A673 (cell line): ENCODE data around the gene SLC22A23. TPM values are rescaled to one million over a fixed set of nuclear protein-coding genes. Genes with fewer than 3 reads are reported as not detected.

Experiments
- BruUV-seq: library from RNA; stranded (reverse); fragments of 400-500 nt; replicated peaks from 2 replicates; lab custom pipeline; 2021; lab: Mats Ljungman, UMichigan
- CTCF ChIA-PET: fragments of 300-600 bp; sonication (Branson Sonifier 250); formaldehyde crosslinking; loops from one replicate; lab custom pipeline; 2022; ENCODE audit warnings: antibody characterized with exemption; lab: Charles Lee
- POLR2A ChIA-PET: fragments of 300-600 bp; sonication (Branson Sonifier 250); formaldehyde crosslinking; loops from one replicate; lab custom pipeline; 2022; ENCODE audit warnings: antibody characterized with exemption; ENCODE audit not compliant: low non-redundant PET; lab: Charles Lee
- DNase-seq: peaks from one replicate; pipeline ENCODE4 v3.0.0-alpha.2; 2015; ENCODE audit warnings: low spot score
- H3K27ac ChIP-seq: fragments of 200-600 bp; sonication (generic); 2 replicates; pipeline ENCODE4 v1.5.1; 2016; ENCODE audit warnings: mixed run types, low read depth, mild to moderate bottlenecking, mixed read lengths, antibody characterized with exemption, low read length; ENCODE audit not compliant: poor library complexity, severe bottlenecking
- H3K27me3 ChIP-seq: fragments of 200-600 bp; sonication (generic); replicated peaks from 2 replicates; pipeline ENCODE4 v1.6.1; 2017; ENCODE audit warnings: mixed run types, low read depth, mild to moderate bottlenecking, mixed read lengths, antibody characterized with exemption, low read length; ENCODE audit not compliant: insufficient read depth, poor library complexity
- H3K36me3 ChIP-seq: fragments of 200-600 bp; sonication (generic); 2 replicates; pipeline ENCODE4 v1.6.1; 2016; ENCODE audit warnings: mixed run types, mild to moderate bottlenecking, mixed read lengths, antibody characterized with exemption, low read length; ENCODE audit not compliant: insufficient read depth, poor library complexity, severe bottlenecking
- H3K4me1 ChIP-seq: fragments of 200-600 bp; sonication (generic); 2 replicates; pipeline ENCODE4 v1.6.1; 2017; ENCODE audit warnings: mixed run types, mild to moderate bottlenecking, mixed read lengths, antibody characterized with exemption, low read length; ENCODE audit not compliant: insufficient read depth, poor library complexity, severe bottlenecking
- H3K4me3 ChIP-seq: fragments of 200-600 bp; sonication (generic); 2 replicates; pipeline ENCODE4 v1.5.1; 2016; ENCODE audit warnings: low read depth, mixed run types, mild to moderate bottlenecking, mixed read lengths, low read length; ENCODE audit not compliant: poor library complexity, severe bottlenecking
- H3K9me3 ChIP-seq: fragments of 200-600 bp; sonication (generic); 2 replicates; pipeline ENCODE4 v1.6.1; 2016; ENCODE audit warnings: mixed run types, low read depth, mild to moderate bottlenecking, mixed read lengths, antibody characterized with exemption, low read length; ENCODE audit not compliant: poor library complexity, severe bottlenecking
- EZH2 ChIP-seq: fragments of 200-600 bp; sonication (generic); IDR thresholded peaks from 2 replicates; pipeline ENCODE4 v1.6.1; 2017; ENCODE audit warnings: borderline replicate concordance, low read depth, mild to moderate bottlenecking, mixed read lengths, antibody characterized with exemption, low read length; ENCODE audit not compliant: poor library complexity, severe bottlenecking
- intact Hi-C: fragments of 100-400 bp; cut with micrococcal nuclease; formaldehyde crosslinking; loops from one replicate; pipeline ENCODE4 v1.10.0; 2022; ENCODE audit not compliant: unreplicated experiment
- total RNA-seq: library from RNA; stranded (reverse); gene quantifications from 2 replicates; pipeline ENCODE4 v1.2.3, GENCODE V29; 2021
- TF ChIP-seq, protein P1 (sequence below): fragments of 300-800, 200-600 bp; sonication (generic); conservative IDR thresholded peaks from 2 replicates; pipeline ENCODE4 v1.5.1; 2017; ENCODE audit warnings: low read depth, mild to moderate bottlenecking, antibody characterized with exemption, low read length, moderate library complexity, mixed read lengths

Gene SLC22A23
- total RNA-seq, 1 experiment from 2014 or later: 6.2 TPM

DNA sequence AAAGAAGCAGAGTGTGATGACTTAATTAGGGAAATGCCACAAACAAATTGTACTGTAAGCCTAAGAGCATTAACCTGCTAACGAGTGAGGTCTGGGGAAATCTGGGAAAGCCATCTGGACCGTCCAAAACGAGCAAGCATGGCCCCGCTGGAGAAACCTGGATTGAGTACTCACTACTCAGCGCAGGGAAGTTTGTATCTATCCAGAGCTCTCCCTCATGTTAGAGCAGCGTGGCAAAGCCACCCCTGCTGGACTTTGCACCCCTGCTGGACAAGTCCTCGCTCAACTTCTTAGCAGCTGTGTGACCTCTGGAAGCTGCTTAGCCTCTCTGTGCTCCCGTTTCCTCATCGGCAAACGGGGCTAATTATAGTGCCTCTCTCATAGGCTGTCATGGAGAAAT is 160.8 kb downstream of the SLC22A23 start:
- H3K4me3 ChIP-seq: no peak overlapping the region
- TF ChIP-seq EZH2: no peak
- TF ChIP-seq, protein P1, sequence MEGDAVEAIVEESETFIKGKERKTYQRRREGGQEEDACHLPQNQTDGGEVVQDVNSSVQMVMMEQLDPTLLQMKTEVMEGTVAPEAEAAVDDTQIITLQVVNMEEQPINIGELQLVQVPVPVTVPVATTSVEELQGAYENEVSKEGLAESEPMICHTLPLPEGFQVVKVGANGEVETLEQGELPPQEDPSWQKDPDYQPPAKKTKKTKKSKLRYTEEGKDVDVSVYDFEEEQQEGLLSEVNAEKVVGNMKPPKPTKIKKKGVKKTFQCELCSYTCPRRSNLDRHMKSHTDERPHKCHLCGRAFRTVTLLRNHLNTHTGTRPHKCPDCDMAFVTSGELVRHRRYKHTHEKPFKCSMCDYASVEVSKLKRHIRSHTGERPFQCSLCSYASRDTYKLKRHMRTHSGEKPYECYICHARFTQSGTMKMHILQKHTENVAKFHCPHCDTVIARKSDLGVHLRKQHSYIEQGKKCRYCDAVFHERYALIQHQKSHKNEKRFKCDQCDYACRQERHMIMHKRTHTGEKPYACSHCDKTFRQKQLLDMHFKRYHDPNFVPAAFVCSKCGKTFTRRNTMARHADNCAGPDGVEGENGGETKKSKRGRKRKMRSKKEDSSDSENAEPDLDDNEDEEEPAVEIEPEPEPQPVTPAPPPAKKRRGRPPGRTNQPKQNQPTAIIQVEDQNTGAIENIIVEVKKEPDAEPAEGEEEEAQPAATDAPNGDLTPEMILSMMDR: no peak
- CTCF ChIA-PET: no interaction called here
- no TSS peak for BruUV-seq
- DNase-seq: no peak
- no peaks in the 10 kb centered on the region for H3K9me3 ChIP-seq
- no peaks in the 10 kb centered on the region for H3K27me3 ChIP-seq
- no peaks in the 10 kb centered on the region for H3K4me1 ChIP-seq
- no peaks in the 10 kb centered on the region for H3K36me3 ChIP-seq
- POLR2A ChIA-PET: no interaction called here
- H3K27ac ChIP-seq: no peak overlapping the region
- intact Hi-C loops: no loop called here

- POLR2A ChIA-PET: no interaction called here
- H3K4me1 ChIP-seq: no peaks in the 10 kb centered on the region
- intact Hi-C loops: no loop called here
Observed at GRCh38 chr6:3294921-3295871, 161.7 kb downstream of the SLC22A23 start.

GRCh38 chr6:3294396-3294795 is 162.5 kb downstream of the SLC22A23 start:
- no peaks in the 10 kb centered on the region for H3K36me3 ChIP-seq
- no peak overlapping the region for H3K4me3 ChIP-seq
- no peaks in the 10 kb centered on the region for H3K4me1 ChIP-seq
- intact Hi-C loops: no loop called here
- POLR2A ChIA-PET: no interaction called here
- DNase-seq: no peak
- CTCF ChIA-PET: no interaction called here
- H3K27me3 ChIP-seq: no peaks in the 10 kb centered on the region
- H3K27ac ChIP-seq: no peak overlapping the region
- no TSS peak for BruUV-seq
- TF ChIP-seq EZH2: no peak
- TF ChIP-seq, protein P1: no peak
- no peaks in the 10 kb centered on the region for H3K9me3 ChIP-seq

More at GRCh38 chr6:3294921-3295871, 161.7 kb downstream of the SLC22A23 start:
- Histone ChIP-seq H3K27me3 (no peaks in the 10 kb centered on the region), H3K36me3 (no peaks in the 10 kb centered on the region), H3K4me3 (no peak overlapping the region), H3K9me3 (no peaks in the 10 kb centered on the region), H3K27ac (no peak overlapping the region)
- BruUV-seq: no TSS peak
- DNase-seq: no peak
- TF ChIP-seq, protein P1: no peak
- TF ChIP-seq EZH2: no peak
- CTCF ChIA-PET: no interaction called here
